Activated CD4-positive, alpha-beta T cell treated with anti-CD3 and anti-CD28 coated beads, Interleukin-2, amount 10 ng/mL, durations not matched to agents 7 days and 5 days (primary cell): Measurements from ENCODE around the gene MPZL2. TPM values are rescaled to one million over a fixed set of nuclear protein-coding genes. Genes with fewer than 3 reads are reported as not detected.

Experiments
- CTCF ChIA-PET: fragments of 350-600 bp; sonication (Branson Sonifier 250); formaldehyde crosslinking; loops from one replicate; lab custom pipeline; 2021; ENCODE audit warnings: antibody characterized with exemption; lab: Charles Lee
- POLR2A ChIA-PET: fragments of 350-600 bp; sonication (Branson Sonifier 250); formaldehyde crosslinking; loops from one replicate; lab custom pipeline; 2021; ENCODE audit warnings: antibody characterized with exemption; lab: Charles Lee
- DNase-seq: peaks from one replicate; pipeline ENCODE4 v3.0.0-alpha.2; 2020
- H3K27ac Mint-ChIP-seq: one replicate; pipeline ENCODE4 v1.8.0; 2021; ENCODE audit warnings: mild to moderate bottlenecking, moderate library complexity, mixed read lengths
- H3K27me3 Mint-ChIP-seq: one replicate; pipeline ENCODE4 v1.8.0; 2021; ENCODE audit warnings: mixed read lengths
- H3K36me3 Mint-ChIP-seq: one replicate; pipeline ENCODE4 v1.8.0; 2021; ENCODE audit warnings: low read depth, mixed read lengths
- H3K4me1 Mint-ChIP-seq: one replicate; pipeline ENCODE4 v1.8.0; 2021; ENCODE audit warnings: mixed read lengths
- H3K4me3 Mint-ChIP-seq: one replicate; pipeline ENCODE4 v1.8.0; 2021; ENCODE audit warnings: mild to moderate bottlenecking, moderate library complexity, mixed read lengths
- H3K9me3 Mint-ChIP-seq: one replicate; pipeline ENCODE4 v1.8.0; 2021; ENCODE audit warnings: mixed read lengths
- total RNA-seq, 2 experiments: library from RNA; stranded (reverse); gene quantifications; one replicate each; pipeline ENCODE4 v1.2.3, GENCODE V29; 2021

Gene MPZL2
- total RNA-seq, 2 experiments from 2014 or later, result 5.5 to 6.0 TPM

DNA sequence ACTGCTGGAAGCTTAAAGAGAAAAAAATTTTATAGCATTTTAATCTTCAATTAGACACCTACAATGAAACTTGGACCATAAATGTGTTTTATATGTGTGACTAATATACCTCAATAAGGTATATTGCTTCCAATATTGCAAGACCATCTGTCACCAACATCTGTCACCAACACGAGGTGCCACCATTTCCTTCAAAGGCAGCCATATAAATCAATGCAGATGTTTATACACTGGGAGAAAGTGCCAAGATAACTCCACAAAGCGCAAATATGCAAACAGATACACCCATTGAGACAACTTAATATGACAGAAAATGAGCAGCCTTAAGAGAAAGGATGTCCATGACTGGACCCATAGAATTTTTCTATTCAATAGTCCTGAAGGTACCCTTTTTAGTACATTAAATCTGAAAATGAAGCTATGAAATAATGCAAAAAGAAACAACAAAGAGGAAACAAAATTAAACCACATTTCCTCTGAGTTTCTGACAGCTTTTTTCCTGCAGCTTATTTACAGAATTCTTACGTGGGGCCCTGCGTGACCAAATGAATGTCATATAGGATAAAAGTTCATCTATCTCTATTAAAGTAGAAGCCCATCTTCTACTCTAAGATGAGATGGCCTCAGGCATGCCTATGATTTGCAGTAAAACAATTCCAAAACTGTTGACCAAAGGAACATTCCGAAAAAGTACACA is 24.4 kb downstream of the MPZL2 start:
- peaks cover 56% of the 10 kb centered on the region for H3K36me3 Mint-ChIP-seq
- DNase-seq, result no peak
- peaks cover 80% of the 10 kb centered on the region for H3K4me1 Mint-ChIP-seq
- no peaks in the 10 kb centered on the region for H3K27me3 Mint-ChIP-seq
- ChIA-PET POLR2A (interaction anchor here (1.3 kb wide), 1 partner anchor 13 kb away, joined by 6 read pairs; no protein-coding TSS in a partner anchor), CTCF (interaction anchor here (0.7 to 1.8 kb wide), 10 partner anchors 10 to 41 kb away, joined by 3 to 7 read pairs (median 4); partner anchors contain the start of gene JAML)
- peak overlapping the region; percentile 52 for H3K4me3 Mint-ChIP-seq
- no peaks in the 10 kb centered on the region for H3K9me3 Mint-ChIP-seq
- peak overlapping the region; percentile 91 for H3K27ac Mint-ChIP-seq

GRCh38 chr11:118238929-118239328 is 25.2 kb downstream of the MPZL2 start:
- H3K4me1 Mint-ChIP-seq, result peaks cover 79% of the 10 kb centered on the region
- peak overlapping the region; percentile 91 for H3K27ac Mint-ChIP-seq
- ChIA-PET POLR2A (interaction anchor here (1.3 kb wide), 1 partner anchor 12 kb away, joined by 6 read pairs; no protein-coding TSS in a partner anchor), CTCF (interaction anchor here (0.7 to 1.6 kb wide), 7 partner anchors 12 to 41 kb away, joined by 3 to 7 read pairs (median 5); partner anchors contain the start of gene JAML)
- DNase-seq, result no peak
- peaks cover 58% of the 10 kb centered on the region for H3K36me3 Mint-ChIP-seq
- H3K4me3 Mint-ChIP-seq, result peak overlapping the region; percentile 24
- H3K9me3 Mint-ChIP-seq, result no peaks in the 10 kb centered on the region
- H3K27me3 Mint-ChIP-seq, result no peaks in the 10 kb centered on the region

- Mint-ChIP-seq H3K4me3 (peak overlapping the region; percentile 24), H3K27me3 (no peaks in the 10 kb centered on the region), H3K9me3 (no peaks in the 10 kb centered on the region), H3K4me1 (peaks cover 79% of the 10 kb centered on the region), H3K36me3 (peaks cover 62% of the 10 kb centered on the region), H3K27ac (peak overlapping the region; percentile 91)
- POLR2A ChIA-PET, result interaction anchor here (1.3 kb wide), 1 partner anchor 12 kb away, joined by 6 read pairs; no protein-coding TSS in a partner anchor
- DNase-seq, result no peak
- CTCF ChIA-PET, result interaction anchor here (1.1 to 1.5 kb wide), 3 partner anchors 14 to 37 kb away, joined by 4 to 6 read pairs (median 5); partner anchors contain the start of gene JAML
Observed at GRCh38 chr11:118238421-118238820, 25.7 kb downstream of the MPZL2 start.

DNA sequence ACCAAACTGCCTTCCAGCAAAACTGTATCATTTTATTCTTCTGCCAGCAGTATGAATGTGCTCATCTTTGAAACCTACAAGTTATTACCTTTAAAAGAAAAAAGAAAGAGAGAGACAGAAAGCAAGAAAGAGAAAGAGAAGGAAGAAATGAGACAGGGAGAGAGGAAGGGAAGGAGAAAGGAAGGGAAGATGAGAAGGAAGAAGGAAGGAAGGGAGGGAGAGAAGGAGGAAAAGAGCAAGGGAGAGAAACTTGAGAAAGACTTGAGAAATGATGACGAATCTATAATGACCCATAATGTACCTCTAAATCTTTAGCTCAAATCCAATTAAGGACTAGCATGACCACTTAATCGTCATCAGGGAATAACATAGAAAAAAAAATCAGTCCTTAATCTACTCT is 27.9 kb downstream of the MPZL2 start:
- DNase-seq, result no peak
- Mint-ChIP-seq H3K4me3 (no peak overlapping the region), H3K9me3 (no peaks in the 10 kb centered on the region), H3K27ac (peak overlapping the region; percentile 51), H3K36me3 (peaks cover 69% of the 10 kb centered on the region), H3K27me3 (no peaks in the 10 kb centered on the region), H3K4me1 (peaks cover 68% of the 10 kb centered on the region)
- ChIA-PET POLR2A (no interaction called here), CTCF (interaction anchor here (0.7 to 1.4 kb wide), 4 partner anchors 10 to 67 kb away, joined by 3 to 7 read pairs (median 4); no protein-coding TSS in a partner anchor)

- POLR2A ChIA-PET, result interaction anchor here (0.6 kb wide), 1 partner anchor 167 kb away, joined by 3 read pairs; no protein-coding TSS in a partner anchor
- Mint-ChIP-seq H3K9me3 (no peaks in the 10 kb centered on the region), H3K36me3 (peaks cover 60% of the 10 kb centered on the region), H3K4me1 (peaks cover 54% of the 10 kb centered on the region), H3K27ac (no peak overlapping the region), H3K4me3 (no peak overlapping the region), H3K27me3 (no peaks in the 10 kb centered on the region)
- no peak for DNase-seq
- CTCF ChIA-PET, result interaction anchor here (0.9 kb wide), 1 partner anchor 427 kb away, joined by 3 read pairs; no protein-coding TSS in a partner anchor
Observed at GRCh38 chr11:118234833-118235232, 29.3 kb downstream of the MPZL2 start.

GRCh38 chr11:118233850-118234249 is 30.2 kb downstream of the MPZL2 start:
- Mint-ChIP-seq H3K9me3 (no peaks in the 10 kb centered on the region), H3K27me3 (no peaks in the 10 kb centered on the region), H3K4me1 (peaks cover 46% of the 10 kb centered on the region), H3K27ac (peak overlapping the region; percentile 66), H3K36me3 (peaks cover 67% of the 10 kb centered on the region), H3K4me3 (no peak overlapping the region)
- peak; percentile 0 for DNase-seq
- POLR2A ChIA-PET, result no interaction called here
- CTCF ChIA-PET, result no interaction called here

- no peak overlapping the region for H3K27ac Mint-ChIP-seq
- no peak overlapping the region for H3K4me3 Mint-ChIP-seq
- no peaks in the 10 kb centered on the region for H3K9me3 Mint-ChIP-seq
- peaks cover 65% of the 10 kb centered on the region for H3K36me3 Mint-ChIP-seq
- ChIA-PET CTCF (interaction anchor here (1.4 kb wide), 1 partner anchor 11 kb away, joined by 3 read pairs; no protein-coding TSS in a partner anchor), POLR2A (no interaction called here)
- H3K27me3 Mint-ChIP-seq, result no peaks in the 10 kb centered on the region
- DNase-seq, result no peak
- H3K4me1 Mint-ChIP-seq, result peaks cover 45% of the 10 kb centered on the region
Observed at GRCh38 chr11:118233377-118233776, 30.7 kb downstream of the MPZL2 start.

DNA sequence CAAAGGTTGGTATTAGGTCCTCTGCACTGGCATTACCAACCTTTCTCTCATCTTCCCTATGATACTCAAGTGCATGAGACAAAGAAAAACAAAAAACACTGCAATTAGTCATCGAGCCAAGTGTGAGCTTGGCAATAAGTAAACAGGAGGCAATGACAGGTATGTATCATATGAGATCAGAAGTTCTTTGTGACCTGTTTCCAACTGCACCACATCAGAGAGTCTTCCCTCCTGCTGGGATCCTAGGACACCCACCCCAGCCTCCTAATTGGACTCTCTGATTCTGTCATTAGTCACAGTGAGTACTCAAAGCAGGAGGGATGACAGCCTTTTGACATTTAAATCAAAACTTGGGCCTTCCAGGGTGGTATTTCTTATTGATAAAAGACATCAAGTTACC is 31.4 kb downstream of the MPZL2 start:
- ChIA-PET POLR2A (interaction anchor here (0.6 kb wide), 1 partner anchor 1287 kb away, joined by 4 read pairs; no protein-coding TSS in a partner anchor), CTCF (interaction anchor here (0.8 to 1.4 kb wide), 5 partner anchors 9 to 307 kb away, joined by 3 to 4 read pairs (median 3); no protein-coding TSS in a partner anchor)
- Mint-ChIP-seq H3K36me3 (peaks cover 69% of the 10 kb centered on the region), H3K27me3 (no peaks in the 10 kb centered on the region), H3K27ac (peak overlapping the region; percentile 0), H3K9me3 (no peaks in the 10 kb centered on the region), H3K4me1 (peaks cover 46% of the 10 kb centered on the region), H3K4me3 (no peak overlapping the region)
- no peak for DNase-seq

DNA sequence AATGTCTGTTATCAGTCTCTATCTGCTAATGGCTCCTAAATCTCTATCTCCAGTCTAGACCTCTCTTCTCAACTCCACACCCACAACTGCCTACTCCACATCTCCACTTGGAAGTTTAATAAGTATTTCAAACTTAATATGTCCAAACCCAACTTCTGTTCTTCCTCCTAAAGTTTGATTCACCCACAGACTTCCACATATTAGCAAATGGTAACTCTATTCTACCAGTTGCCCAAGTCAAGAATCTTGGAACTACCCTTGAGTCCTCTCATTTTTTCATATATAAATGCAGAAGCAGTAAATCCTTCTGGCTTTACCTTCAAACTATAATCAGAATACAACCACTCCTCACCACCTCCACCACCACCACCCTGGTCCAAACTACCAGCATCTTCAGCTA is 32.6 kb downstream of the MPZL2 start:
- ChIA-PET CTCF (no interaction called here), POLR2A (no interaction called here)
- H3K4me1 Mint-ChIP-seq, result peaks cover 53% of the 10 kb centered on the region
- peaks cover 68% of the 10 kb centered on the region for H3K36me3 Mint-ChIP-seq
- H3K9me3 Mint-ChIP-seq, result no peaks in the 10 kb centered on the region
- DNase-seq, result no peak
- no peak overlapping the region for H3K27ac Mint-ChIP-seq
- H3K4me3 Mint-ChIP-seq, result no peak overlapping the region
- H3K27me3 Mint-ChIP-seq, result no peaks in the 10 kb centered on the region

GRCh38 chr11:118230088-118230487 is 34.0 kb downstream of the MPZL2 start:
- Mint-ChIP-seq H3K9me3 (peaks cover 5% of the 10 kb centered on the region), H3K4me3 (no peak overlapping the region), H3K4me1 (peaks cover 57% of the 10 kb centered on the region), H3K36me3 (peaks cover 69% of the 10 kb centered on the region), H3K27ac (no peak overlapping the region), H3K27me3 (no peaks in the 10 kb centered on the region)
- POLR2A ChIA-PET, result no interaction called here
- CTCF ChIA-PET, result interaction anchor here (1.3 to 2.1 kb wide), 4 partner anchors 10 to 51 kb away, joined by 3 to 7 read pairs (median 4); no protein-coding TSS in a partner anchor
- DNase-seq, result peak; percentile 70

GRCh38 chr11:118229274-118229847 is 34.7 kb downstream of the MPZL2 start:
- ChIA-PET POLR2A (no interaction called here), CTCF (interaction anchor here (0.6 to 2.1 kb wide), 5 partner anchors 10 to 776 kb away, joined by 3 to 7 read pairs (median 3); no protein-coding TSS in a partner anchor)
- H3K4me3 Mint-ChIP-seq, result peak overlapping the region; percentile 6
- no peak overlapping the region for H3K27ac Mint-ChIP-seq
- peaks cover 5% of the 10 kb centered on the region for H3K9me3 Mint-ChIP-seq
- H3K4me1 Mint-ChIP-seq, result peaks cover 55% of the 10 kb centered on the region
- peaks cover 67% of the 10 kb centered on the region for H3K36me3 Mint-ChIP-seq
- H3K27me3 Mint-ChIP-seq, result no peaks in the 10 kb centered on the region
- DNase-seq, result no peak

DNA sequence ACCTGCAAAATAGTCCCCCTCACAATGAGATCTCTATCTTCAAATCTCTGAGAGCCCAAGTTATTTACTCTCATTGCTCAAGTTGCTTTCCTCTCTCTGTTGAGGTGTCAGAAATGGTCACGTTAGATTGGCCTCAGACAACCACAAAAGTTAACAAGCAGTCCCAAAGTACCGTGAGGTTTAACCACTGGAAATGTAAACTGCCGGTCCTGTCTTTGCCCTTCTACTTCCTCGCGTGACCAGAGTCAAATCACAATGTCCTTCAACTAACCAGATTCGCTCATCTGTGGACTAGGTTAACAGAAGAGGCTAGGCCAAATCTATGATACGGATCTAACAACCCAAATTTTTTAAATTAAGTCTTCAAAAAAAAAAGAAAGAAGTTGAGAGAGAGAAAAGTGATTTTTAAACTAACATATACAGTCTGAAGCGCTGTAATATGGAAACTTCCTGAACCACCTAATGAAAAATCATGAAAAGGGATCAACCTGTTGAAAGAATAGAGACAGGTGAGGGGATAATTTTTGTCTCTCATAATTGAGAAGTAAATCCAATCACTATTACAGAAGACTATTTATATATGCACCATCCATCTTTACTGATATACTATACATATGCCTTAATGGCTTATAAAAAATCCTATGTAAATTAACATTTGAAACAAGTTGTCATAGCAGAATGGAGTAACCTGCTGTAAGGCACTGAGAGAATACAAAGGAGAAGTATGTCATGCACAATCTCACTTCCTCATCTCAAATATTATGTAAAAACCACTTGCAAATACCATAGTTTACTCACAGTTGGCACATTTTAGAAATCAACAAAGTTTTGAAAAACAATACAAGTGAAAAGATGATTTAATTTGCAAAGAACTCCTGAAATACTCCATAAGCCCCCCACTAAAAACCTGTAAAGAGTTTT is 36.0 kb downstream of the MPZL2 start:
- peak overlapping the region; percentile 36 for H3K4me3 Mint-ChIP-seq
- no peaks in the 10 kb centered on the region for H3K27me3 Mint-ChIP-seq
- H3K36me3 Mint-ChIP-seq, result peaks cover 61% of the 10 kb centered on the region
- CTCF ChIA-PET, result interaction anchor here (1.4 to 2.7 kb wide), 3 partner anchors 11 to 26 kb away, joined by 6 to 9 read pairs (median 7); no protein-coding TSS in a partner anchor
- POLR2A ChIA-PET, result no interaction called here
- DNase-seq, result peak; percentile 50
- H3K27ac Mint-ChIP-seq, result no peak overlapping the region
- H3K9me3 Mint-ChIP-seq, result peaks cover 5% of the 10 kb centered on the region
- H3K4me1 Mint-ChIP-seq, result peaks cover 48% of the 10 kb centered on the region
